Measurements from ENCODE around the gene GASK1A.

The GASK1A gene

GRCh38 chr3:43091481-43091880 lies 112.4 kb downstream of the GASK1A start:
- DNase-seq (ENCODE audit: low read depth): no peak

GRCh38 chr3:43093006-43093405 lies 113.9 kb downstream of the GASK1A start:
- no peak for DNase-seq (ENCODE audit: low read depth)

GRCh38 chr3:43093974-43094373 lies 114.9 kb downstream of the GASK1A start:
- no peak for DNase-seq (ENCODE audit: low read depth)

- DNase-seq (ENCODE audit: low read depth): no peak
Measured at GRCh38 chr3:43094381-43094780, 115.3 kb downstream of the GASK1A start.

GRCh38 chr3:43094851-43095250 lies 115.7 kb downstream of the GASK1A start:
- no peak for DNase-seq (ENCODE audit: low read depth)

GRCh38 chr3:43095370-43095769 lies 116.3 kb downstream of the GASK1A start:
- no peak for DNase-seq (ENCODE audit: low read depth)

- DNase-seq (ENCODE audit: low read depth): no peak
Measured at GRCh38 chr3:43096761-43097160, 117.7 kb downstream of the GASK1A start.

- no peak for DNase-seq (ENCODE audit: low read depth)
Measured at GRCh38 chr3:43097400-43098080, 118.4 kb downstream of the GASK1A start.

GRCh38 chr3:43098761-43099160 lies 119.7 kb downstream of the GASK1A start:
- DNase-seq (ENCODE audit: low read depth): no peak

GRCh38 chr3:43102773-43103480 lies 123.8 kb downstream of the GASK1A start:
- no peak for DNase-seq (ENCODE audit: low read depth)

GRCh38 chr3:43104039-43104438 lies 124.9 kb downstream of the GASK1A start:
- DNase-seq (ENCODE audit: low read depth): no peak

GRCh38 chr3:43104660-43105595 lies 125.8 kb downstream of the GASK1A start:
- peak; percentile 15 for DNase-seq (ENCODE audit: low read depth)

- peak; percentile 80 for DNase-seq (ENCODE audit: low read depth)
Measured at GRCh38 chr3:43105596-43106292, 126.6 kb downstream of the GASK1A start, which contains the start of gene POMGNT2. Gene POMGNT2 (minus strand): TSS chr3:43106079. CDS start chr3:43081431, 24,648 bp downstream.

- no peak for DNase-seq (ENCODE audit: low read depth)
Measured at GRCh38 chr3:43106293-43106628, 127.2 kb downstream of the GASK1A start.
